Activated CD4-positive, alpha-beta memory T cell treated with anti-CD3 and anti-CD28 coated beads for 36 hours (primary cell): ENCODE measurements around the gene PAN2. TPM values are rescaled to one million over a fixed set of nuclear protein-coding genes. Genes with fewer than 3 reads are reported as not detected.
"Not testable (repeated sequence)": the region's sequence is repeated elsewhere in the genome, so short reads cannot be mapped to it uniquely, and the experiment has no call there.

Experiments used
- CTCF ChIA-PET: fragments of 350-600 bp; sonication (Branson Sonifier 250); formaldehyde crosslinking; loops from one replicate; lab custom pipeline; 2021; ENCODE audit warnings: antibody characterized with exemption, inconsistent platforms; lab: Charles Lee
- POLR2A ChIA-PET: fragments of 350-600 bp; sonication (Branson Sonifier 250); formaldehyde crosslinking; loops from one replicate; lab custom pipeline; 2021; ENCODE audit warnings: antibody characterized with exemption; lab: Charles Lee
- DNase-seq: peaks from one replicate; pipeline ENCODE4 v3.0.0-alpha.2; 2020
- H3K27ac Mint-ChIP-seq: one replicate; pipeline ENCODE4 v1.8.0; 2021; ENCODE audit warnings: mixed read lengths
- H3K27me3 Mint-ChIP-seq: one replicate; pipeline ENCODE4 v1.8.0; 2021; ENCODE audit warnings: mixed read lengths
- H3K36me3 Mint-ChIP-seq: one replicate; pipeline ENCODE4 v1.8.0; 2021; ENCODE audit warnings: mixed read lengths
- H3K4me1 Mint-ChIP-seq: one replicate; pipeline ENCODE4 v1.8.0; 2021; ENCODE audit warnings: low read depth, mixed read lengths
- H3K4me3 Mint-ChIP-seq: one replicate; pipeline ENCODE4 v1.8.0; 2021; ENCODE audit warnings: mild to moderate bottlenecking, mixed read lengths
- H3K9me3 Mint-ChIP-seq: one replicate; pipeline ENCODE4 v1.8.0; 2021; ENCODE audit warnings: mixed read lengths
- intact Hi-C: fragments of 100-400 bp; cut with micrococcal nuclease; formaldehyde crosslinking; loops from one replicate; pipeline ENCODE4 v1.15.1; 2023
- total RNA-seq, 2 experiments: library from RNA; stranded (reverse); gene quantifications; one replicate each; pipeline ENCODE4 v1.2.3, GENCODE V29; 2021

Gene PAN2
- total RNA-seq, 2 experiments from 2014 or later: 49.0 to 51.2 TPM

DNA sequence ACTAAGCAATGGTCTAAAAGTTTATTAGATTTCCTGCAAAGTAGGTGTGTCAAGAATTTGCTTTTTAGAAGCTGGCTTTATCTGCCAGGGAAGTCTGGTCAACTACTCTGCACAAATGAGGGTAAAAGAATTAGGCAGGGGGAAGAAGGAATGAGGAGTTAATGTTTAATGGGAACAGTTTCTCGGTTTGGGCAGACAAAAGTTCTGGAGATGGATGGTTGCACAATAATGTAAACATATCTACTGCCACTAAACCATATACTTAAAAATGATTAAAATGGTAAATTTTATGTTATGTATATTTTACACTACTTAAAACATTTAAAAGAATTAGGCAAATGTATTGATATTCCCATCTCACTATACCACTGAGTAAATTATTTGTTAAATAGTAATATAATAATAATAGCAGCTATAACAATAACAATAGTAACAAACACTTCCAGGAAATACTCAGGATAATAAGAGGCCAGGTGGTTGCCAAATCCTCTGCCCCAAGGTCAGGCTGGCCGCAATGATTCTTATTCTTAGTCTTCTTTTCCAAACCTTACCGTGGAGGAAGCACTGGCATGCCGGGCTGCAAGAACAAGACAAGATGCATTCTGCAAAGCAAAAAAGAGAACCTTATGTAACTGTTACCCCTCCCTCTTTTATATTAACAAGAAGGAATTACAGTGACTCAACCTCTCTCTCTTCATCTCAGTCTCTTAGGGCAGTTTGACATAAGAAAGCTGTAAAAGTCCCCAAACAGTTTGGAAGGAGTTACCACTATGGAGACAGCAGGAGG is 47.6 kb downstream of the PAN2 start:
- ChIA-PET CTCF (interaction anchor here (1.0 to 2.3 kb wide), 3 partner anchors 19 to 307 kb away, joined by 3 to 9 read pairs (median 6); partner anchors contain the start of gene COQ10A), POLR2A (no interaction called here)
- no peaks in the 10 kb centered on the region for H3K9me3 Mint-ChIP-seq
- no peak for DNase-seq
- H3K27me3 Mint-ChIP-seq: no peaks in the 10 kb centered on the region
- intact Hi-C loops: no loop called here
- no peak overlapping the region for H3K4me3 Mint-ChIP-seq
- peaks cover 12% of the 10 kb centered on the region for H3K4me1 Mint-ChIP-seq
- no peak overlapping the region for H3K27ac Mint-ChIP-seq
- H3K36me3 Mint-ChIP-seq: peaks cover 37% of the 10 kb centered on the region

DNA sequence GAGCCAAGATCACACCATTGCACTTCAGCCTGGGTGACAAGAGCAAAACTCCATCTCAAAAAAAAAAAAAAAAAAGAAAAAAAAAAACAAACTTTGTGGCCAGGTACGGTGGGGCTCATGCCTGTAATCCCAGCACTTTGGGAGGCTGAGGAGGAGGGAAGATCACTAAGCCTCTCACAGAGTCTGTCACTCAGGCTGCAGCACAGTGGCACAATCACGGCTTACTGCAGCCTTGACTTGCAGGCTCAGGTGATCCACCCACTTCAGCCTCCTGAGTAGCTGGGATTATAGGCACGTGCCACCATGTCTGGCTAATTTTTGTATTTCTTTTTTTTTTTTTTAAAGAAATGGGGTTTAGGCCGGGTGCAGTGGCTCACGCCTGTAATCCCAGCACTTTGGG is 49.5 kb downstream of the PAN2 start:
- H3K4me1 Mint-ChIP-seq, H3K27ac Mint-ChIP-seq, H3K4me3 Mint-ChIP-seq, H3K9me3 Mint-ChIP-seq, DNase-seq, intact Hi-C loops, H3K27me3 Mint-ChIP-seq: not testable (repeated sequence)
- peaks cover 34% of the 10 kb centered on the region for H3K36me3 Mint-ChIP-seq
- CTCF ChIA-PET: interaction anchor here (1.9 kb wide), 1 partner anchor 17 kb away, joined by 6 read pairs; the partner anchor contains the start of gene COQ10A
- POLR2A ChIA-PET: interaction anchor here (0.7 kb wide), 1 partner anchor 26 kb away, joined by 3 read pairs; no protein-coding TSS in a partner anchor

DNA sequence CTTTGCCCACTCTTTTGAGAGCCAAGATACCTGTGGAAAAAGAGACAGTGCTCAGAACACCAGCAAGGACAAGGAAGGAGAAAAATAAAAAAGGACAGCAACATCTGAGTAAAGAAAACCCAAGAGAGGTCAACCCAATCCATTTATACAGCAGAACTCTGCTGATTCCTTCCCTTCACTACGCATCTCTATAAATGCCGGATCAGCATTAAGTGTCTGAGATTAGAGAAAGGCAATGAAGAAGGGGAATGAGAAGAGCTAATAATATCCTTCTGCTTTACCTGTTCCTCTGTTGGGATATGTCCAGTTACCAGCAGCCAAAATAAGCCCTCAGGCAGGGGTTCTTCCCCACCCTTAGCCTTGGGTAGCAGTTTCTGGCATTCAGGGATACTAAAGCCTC is 51.2 kb downstream of the PAN2 start:
- Mint-ChIP-seq H3K4me3 (no peak overlapping the region), H3K27ac (peak overlapping the region; percentile 33), H3K9me3 (no peaks in the 10 kb centered on the region), H3K27me3 (no peaks in the 10 kb centered on the region), H3K4me1 (no peaks in the 10 kb centered on the region), H3K36me3 (peaks cover 38% of the 10 kb centered on the region)
- DNase-seq: no peak
- intact Hi-C loops: no loop called here
- ChIA-PET CTCF (interaction anchor here (0.8 to 0.9 kb wide), 2 partner anchors 93 to 182 kb away, joined by 3 read pairs; partner anchors contain the start of gene SMARCC2), POLR2A (no interaction called here)

DNA sequence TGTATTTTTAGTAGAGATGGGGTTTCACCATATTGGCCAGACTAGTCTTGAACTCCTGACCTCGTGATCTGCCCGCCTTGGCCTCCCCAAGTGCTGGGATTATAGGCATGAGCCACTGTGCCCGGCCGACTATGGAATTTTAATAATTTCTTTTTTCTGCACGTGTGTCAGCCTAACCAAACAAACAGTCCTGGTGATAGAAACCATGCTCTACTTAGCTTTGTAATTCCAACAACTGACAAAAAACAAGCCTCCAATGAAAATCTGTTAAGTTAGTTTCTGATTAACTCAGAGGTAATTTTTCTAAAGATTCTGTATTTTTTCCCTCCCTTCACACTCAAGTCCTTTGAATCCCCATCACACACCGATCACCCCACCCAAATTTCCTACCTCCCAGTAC is 51.8 kb downstream of the PAN2 start:
- POLR2A ChIA-PET: no interaction called here
- CTCF ChIA-PET: interaction anchor here (0.9 kb wide), 1 partner anchor 92 kb away, joined by 3 read pairs; the partner anchor contains the start of gene SMARCC2
- Mint-ChIP-seq H3K36me3 (peaks cover 38% of the 10 kb centered on the region), H3K4me3 (no peak overlapping the region), H3K27ac (peak overlapping the region; percentile 33), H3K4me1 (no peaks in the 10 kb centered on the region), H3K27me3 (no peaks in the 10 kb centered on the region), H3K9me3 (no peaks in the 10 kb centered on the region)
- intact Hi-C loops: no loop called here
- DNase-seq: no peak

DNA sequence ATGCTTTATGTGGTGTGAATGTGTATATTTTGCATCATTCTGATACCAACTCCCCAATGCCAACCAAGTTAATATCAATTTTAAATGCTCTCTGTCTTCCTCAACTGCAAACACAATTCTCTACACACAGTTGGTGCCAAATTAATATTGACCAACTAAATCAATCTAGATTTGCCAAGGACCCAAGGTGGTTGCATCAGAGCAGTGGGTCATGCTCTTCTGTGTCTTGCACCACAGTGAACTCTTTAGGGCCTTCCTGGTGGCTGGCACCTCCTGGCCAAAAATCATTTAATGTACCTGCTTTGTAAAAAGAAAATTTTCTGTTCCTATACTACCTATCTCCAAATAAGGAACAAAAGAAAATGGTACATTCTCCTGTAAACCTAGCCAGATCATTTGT is 53.0 kb downstream of the PAN2 start:
- ChIA-PET CTCF (no interaction called here), POLR2A (no interaction called here)
- Mint-ChIP-seq H3K4me1 (no peaks in the 10 kb centered on the region), H3K4me3 (no peak overlapping the region), H3K9me3 (no peaks in the 10 kb centered on the region), H3K36me3 (peaks cover 39% of the 10 kb centered on the region), H3K27me3 (no peaks in the 10 kb centered on the region), H3K27ac (no peak overlapping the region)
- intact Hi-C loops: no loop called here
- no peak for DNase-seq

DNA sequence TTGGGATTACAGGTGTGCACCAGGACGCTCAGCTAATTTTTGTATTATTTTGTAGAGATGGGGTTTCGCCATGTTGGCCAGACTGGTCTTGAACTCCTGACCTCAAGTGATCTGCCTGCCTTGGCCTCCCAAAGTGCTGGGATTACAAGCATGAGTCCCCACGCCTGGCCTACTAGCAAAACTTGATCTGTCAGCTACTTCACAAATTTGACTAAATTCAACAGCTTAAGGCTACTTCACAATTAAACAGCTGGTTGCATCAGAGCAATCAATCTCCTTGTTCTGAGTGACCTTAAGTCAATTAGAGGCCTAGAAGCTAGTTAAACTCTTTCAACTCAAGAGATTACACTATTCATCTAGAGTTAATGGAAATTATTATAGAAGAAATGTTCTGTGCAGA is 54.9 kb downstream of the PAN2 start:
- H3K4me3 Mint-ChIP-seq: no peak overlapping the region
- no peak overlapping the region for H3K27ac Mint-ChIP-seq
- H3K27me3 Mint-ChIP-seq: no peaks in the 10 kb centered on the region
- POLR2A ChIA-PET: no interaction called here
- H3K4me1 Mint-ChIP-seq: no peaks in the 10 kb centered on the region
- no peaks in the 10 kb centered on the region for H3K9me3 Mint-ChIP-seq
- peaks cover 43% of the 10 kb centered on the region for H3K36me3 Mint-ChIP-seq
- DNase-seq: no peak
- CTCF ChIA-PET: no interaction called here
- intact Hi-C loops: no loop called here

DNA sequence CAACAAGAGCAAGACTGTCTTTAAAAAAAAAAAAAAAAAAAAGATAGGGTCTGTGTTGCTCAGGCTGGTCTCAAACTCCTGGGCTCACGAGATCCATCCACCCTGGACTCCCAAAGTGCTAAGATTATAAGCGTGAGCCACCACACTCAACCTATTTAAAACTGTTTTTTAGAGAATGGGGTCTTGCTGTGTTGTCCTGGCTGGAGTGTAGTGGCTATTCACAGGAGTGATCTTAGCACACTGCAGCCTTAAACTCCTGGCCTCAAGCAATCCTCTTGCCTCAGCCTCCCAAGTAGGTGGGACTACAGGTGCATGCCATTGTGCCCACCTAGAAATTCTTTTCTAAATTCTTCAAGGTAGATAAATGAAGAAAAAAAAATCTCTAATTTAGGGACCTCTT is 59.5 kb downstream of the PAN2 start:
- Mint-ChIP-seq H3K4me3 (no peak overlapping the region), H3K9me3 (no peaks in the 10 kb centered on the region), H3K36me3 (peaks cover 31% of the 10 kb centered on the region), H3K27ac (no peak overlapping the region), H3K4me1 (no peaks in the 10 kb centered on the region), H3K27me3 (no peaks in the 10 kb centered on the region)
- intact Hi-C loops: no loop called here
- POLR2A ChIA-PET: no interaction called here
- CTCF ChIA-PET: interaction anchor here (1.0 kb wide), 1 partner anchor 162 kb away, joined by 3 read pairs; no protein-coding TSS in a partner anchor
- no peak for DNase-seq

DNA sequence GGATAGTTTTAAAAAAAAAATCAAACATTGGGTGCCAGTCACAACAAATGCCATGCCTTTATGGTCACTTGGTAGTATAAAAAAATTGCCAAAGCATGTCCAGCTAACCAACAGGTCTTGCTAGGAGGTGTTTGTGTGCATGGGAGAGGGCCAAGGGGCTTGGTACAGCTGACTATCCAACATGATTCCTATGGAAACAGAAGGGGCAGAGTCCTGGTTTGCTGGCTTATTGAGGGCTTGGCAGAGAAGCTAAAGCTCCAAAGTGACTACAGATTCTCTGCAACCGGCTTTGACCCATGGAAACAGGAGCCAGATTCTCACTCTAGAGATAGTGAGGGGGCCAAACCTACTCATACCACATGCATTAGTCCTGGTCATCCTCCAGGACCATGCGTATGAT is 61.3 kb downstream of the PAN2 start:
- H3K36me3 Mint-ChIP-seq: peaks cover 27% of the 10 kb centered on the region
- H3K4me1 Mint-ChIP-seq, H3K27me3 Mint-ChIP-seq, POLR2A ChIA-PET, DNase-seq, H3K9me3 Mint-ChIP-seq, CTCF ChIA-PET, H3K4me3 Mint-ChIP-seq, intact Hi-C loops, H3K27ac Mint-ChIP-seq: not testable (repeated sequence)

DNA sequence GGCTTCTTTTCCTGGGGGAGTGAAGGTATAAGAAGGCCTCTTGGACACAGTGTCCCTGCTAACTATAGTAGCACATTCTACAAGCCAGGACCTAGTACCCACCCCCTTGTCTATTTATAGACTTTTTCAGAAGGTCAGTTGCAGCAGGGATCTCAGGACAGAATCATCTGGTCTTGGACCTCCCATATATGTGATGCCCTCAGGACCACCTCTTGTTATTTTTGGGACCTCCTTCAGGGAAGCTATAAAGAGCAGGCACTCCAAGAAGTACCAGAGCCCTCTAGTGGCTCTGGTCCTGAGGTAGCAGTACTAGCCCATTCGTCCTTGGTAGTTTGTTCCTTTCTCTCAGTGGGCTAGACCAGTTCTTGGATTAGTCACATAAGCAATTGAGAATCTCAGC is 62.8 kb downstream of the PAN2 start:
- intact Hi-C loops: no loop called here
- Mint-ChIP-seq H3K36me3 (peaks cover 24% of the 10 kb centered on the region), H3K4me1 (peaks cover 15% of the 10 kb centered on the region), H3K27me3 (no peaks in the 10 kb centered on the region), H3K4me3 (no peak overlapping the region), H3K9me3 (no peaks in the 10 kb centered on the region), H3K27ac (no peak overlapping the region)
- no peak for DNase-seq
- POLR2A ChIA-PET: no interaction called here
- CTCF ChIA-PET: interaction anchor here (0.7 to 0.9 kb wide), 3 partner anchors 78 to 275 kb away, joined by 3 read pairs; no protein-coding TSS in a partner anchor

DNA sequence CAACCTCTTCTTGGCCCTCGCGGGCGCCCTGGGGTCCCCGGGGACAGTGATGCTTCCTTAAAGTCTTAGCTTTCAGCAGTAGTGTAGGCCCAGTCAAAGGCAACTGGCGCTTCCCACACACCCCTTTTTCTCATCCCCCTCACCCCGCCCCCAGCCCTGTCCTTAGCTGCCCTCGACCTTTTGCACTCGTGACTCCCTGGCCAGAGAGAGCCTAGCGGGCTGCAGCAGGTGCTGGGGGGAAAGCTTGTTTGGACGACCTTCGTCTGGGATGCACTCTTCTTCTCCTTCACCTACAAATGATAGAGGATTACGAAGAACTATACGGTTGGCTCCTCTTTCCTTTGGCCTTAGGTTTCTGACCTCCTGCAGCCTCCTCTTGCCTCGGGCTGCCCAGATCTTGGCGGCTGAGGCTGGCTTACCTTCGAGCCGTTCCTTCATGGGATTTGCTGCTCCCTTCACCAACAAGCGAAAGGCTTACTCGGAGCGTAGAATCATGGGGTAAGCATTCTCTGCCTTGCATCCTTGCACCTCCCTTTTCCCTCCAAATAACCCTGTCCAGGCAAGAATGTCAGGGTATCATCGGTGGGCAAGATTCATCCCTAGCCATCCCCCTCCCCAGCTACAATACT is 66.2 kb downstream of the PAN2 start:
- Mint-ChIP-seq H3K36me3 (peaks cover 5% of the 10 kb centered on the region), H3K27me3 (no peaks in the 10 kb centered on the region), H3K4me1 (peaks cover 20% of the 10 kb centered on the region), H3K27ac (no peak overlapping the region), H3K9me3 (no peaks in the 10 kb centered on the region), H3K4me3 (peak overlapping the region; percentile 88)
- CTCF ChIA-PET: interaction anchor here (1.2 to 2.4 kb wide), 10 partner anchors 11 to 197 kb away, joined by 3 to 21 read pairs (median 6); partner anchors contain the start of genes ANKRD52, CNPY2 and SMARCC2
- DNase-seq: no peak
- intact Hi-C loops: loop anchor here (2.0 kb wide), 1 partner anchor 75 kb away; no protein-coding TSS in a partner anchor
- POLR2A ChIA-PET: interaction anchor here (1.1 to 1.6 kb wide), 3 partner anchors 9 to 49 kb away, joined by 3 to 4 read pairs (median 4); partner anchors contain the start of genes ANKRD52 and CNPY2

DNA sequence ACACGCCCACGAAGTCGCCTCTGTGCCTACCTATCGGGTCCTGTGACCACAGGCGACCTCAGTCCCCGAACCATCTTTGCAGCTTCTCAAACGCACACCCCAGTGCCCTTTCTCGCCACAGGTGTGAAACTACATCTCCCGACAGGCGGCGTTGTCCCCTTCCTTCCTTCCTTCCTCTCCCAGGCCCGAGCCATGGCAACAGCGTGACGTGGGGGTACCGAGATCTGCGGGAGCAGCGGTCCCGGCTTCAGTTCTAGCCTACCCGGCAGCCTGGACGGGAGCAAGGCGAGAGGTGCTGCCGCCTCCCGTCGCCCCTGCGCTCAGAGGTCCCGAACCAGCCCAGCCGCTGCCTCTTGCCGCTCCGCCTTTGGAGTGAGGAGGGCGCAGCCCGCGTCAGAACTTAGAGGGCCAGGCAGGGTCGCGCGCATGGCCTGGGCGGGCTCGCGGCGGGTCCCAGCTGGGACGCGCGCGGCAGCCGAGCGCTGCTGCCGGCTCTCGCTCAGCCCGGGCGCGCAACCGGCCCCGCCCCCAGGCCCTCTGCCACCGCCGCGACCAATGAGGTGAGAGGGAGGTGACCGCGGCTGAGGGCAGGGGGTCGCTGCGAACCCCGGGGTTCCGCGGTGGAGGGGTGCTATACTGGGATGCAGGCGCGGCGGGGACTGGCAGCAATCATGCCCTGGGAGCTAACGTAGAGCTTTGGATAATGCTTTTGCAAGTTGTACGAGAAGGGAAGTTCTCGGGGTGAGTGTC is 66.9 kb downstream of the PAN2 start, which contains the start of gene COQ10A:
COQ10A (plus strand) TSS at position 250 of the 750 bp plus-strand sequence; CDS start at position 427, 177 bp downstream.
- Mint-ChIP-seq H3K36me3 (peaks cover 5% of the 10 kb centered on the region), H3K4me3 (peak within 1 kb of the TSS; percentile 88), H3K27ac (peak within 1 kb of the TSS; percentile 79), H3K4me1 (peaks cover 20% of the 10 kb centered on the region), H3K27me3 (no peaks in the 10 kb centered on the region), H3K9me3 (no peaks in the 10 kb centered on the region)
- intact Hi-C loops: loop anchor here (1.0 to 2.0 kb wide), 4 partner anchors 9 to 201 kb away; partner anchors contain the start of genes ANKRD52, CS and SPRYD4
- POLR2A ChIA-PET: interaction anchor here (0.6 to 1.6 kb wide), 8 partner anchors 9 to 78 kb away, joined by 3 to 5 read pairs (median 4); partner anchors contain the start of genes ANKRD52, CNPY2 and RNF41
- CTCF ChIA-PET: interaction anchor here (0.6 to 2.4 kb wide), 17 partner anchors 10 to 519 kb away, joined by 3 to 21 read pairs (median 5); partner anchors contain the start of genes ANKRD52, CNPY2, SMARCC2 and ZC3H10
- peak; percentile 91 for DNase-seq
